ENCODE results near the gene CHMP3. TPM values are rescaled to one million over a fixed set of nuclear protein-coding genes. Genes with fewer than 3 reads are reported as not detected.

Gene CHMP3
- total and polyA plus RNA-seq, 2 of the 8 experiments (the other 6 are each of a cell fraction or from before 2014, with no cell fraction given) = 11.7 to 21.9 TPM

GRCh38 chr2:86541334-86541733 is 21.9 kb downstream of the CHMP3 start:
- H3K23me2 ChIP-seq (ENCODE audit: low read depth, low read length) = no peaks in the 10 kb centered on the region
- H2BK20ac ChIP-seq (ENCODE audit: low read length) = no peak overlapping the region
- H3K18ac ChIP-seq (ENCODE audit: extremely low read depth, low read length) = no peak overlapping the region
- H4K8ac ChIP-seq (ENCODE audit: extremely low read depth, insufficient read depth, low read length) = no peak overlapping the region
- peaks cover 0 to 14% (median 0%) of the 10 kb centered on the region in 4 experiments; a peak in 2 of 8 replicates for H3K36me3 ChIP-seq (ENCODE audit: control insufficient read depth in 2 of 4, insufficient read depth in 4 of 4, low read length in 3 of 4)
- H3K4ac ChIP-seq (replicated peaks; ENCODE audit: insufficient read length, low read depth, low read length) = no peak overlapping the region
- DNase-seq (ENCODE audit: low read depth in 1 of 2, low spot score in 2 of 2) (no peak), FAIRE-seq (no peak)
- no peak overlapping the region for H2AK5ac ChIP-seq (ENCODE audit: low read depth, low read length)
- no peak overlapping the region for H3K56ac ChIP-seq (replicated peaks; ENCODE audit: insufficient read length, low read depth, low read length)
- H3K4me2 ChIP-seq (ENCODE audit: insufficient read depth in 1 of 2, low read depth in 2 of 2, low read length in 2 of 2) = no peak overlapping the region
- H4K20me1 ChIP-seq (replicated peaks in 1 of 2; ENCODE audit: control insufficient read depth in 1 of 2, insufficient read depth in 2 of 2, low read length in 2 of 2) = no peaks in the 10 kb centered on the region
- 85% methylated on average over 2 of the region's 2 CpGs; no CpG with 5 or more reads in 1 of the 2 experiments for WGBS, 2 experiments (ENCODE audit: extremely low coverage in 1 of 2, insufficient coverage in 1 of 2, insufficient read length in 1 of 2, insufficient replicate concordance in 2 of 2, low coverage in 1 of 2, low lambda C conversion rate in 2 of 2, missing lambda C conversion rate in 1 of 2)
- no peak overlapping the region for H2BK15ac ChIP-seq (ENCODE audit: low read length)
- peaks cover 8 to 16% of the 10 kb centered on the region in 2 experiments; a peak in 2 of 4 replicates for H3K9me3 ChIP-seq (ENCODE audit: insufficient read depth in 2 of 2, low read depth in 1 of 2, low read length in 1 of 2)
- H3K79me2 ChIP-seq (ENCODE audit: control insufficient read depth in 1 of 2, insufficient read depth in 2 of 2, low read length in 2 of 2) = no peaks in the 10 kb centered on the region
- no peak overlapping the region for H3K27ac ChIP-seq (ENCODE audit: low read depth, low read length)
- CTCF ChIA-PET (ENCODE audit: partially characterized antibody) = no interaction called here
- no peaks in the 10 kb centered on the region for H3K27me3 ChIP-seq (replicated peaks in 1 of 4; ENCODE audit: control insufficient read depth in 3 of 4, extremely low read depth in 1 of 4, insufficient read depth in 3 of 4, low read length in 3 of 4)
- no peak overlapping the region for H3K14ac ChIP-seq (ENCODE audit: insufficient read length)
- no peak overlapping the region for H3K9ac ChIP-seq (replicated peaks in 1 of 4; ENCODE audit: extremely low read depth in 1 of 4, low read depth in 3 of 4, low read length in 3 of 4)
- H3K4me1 ChIP-seq (replicated peaks in 1 of 4; ENCODE audit: control insufficient read depth in 3 of 4, insufficient read depth in 4 of 4, low read length in 3 of 4) = no peaks in the 10 kb centered on the region
- no peak overlapping the region for H2BK5ac ChIP-seq (ENCODE audit: low read depth, low read length)
- H3K79me1 ChIP-seq (ENCODE audit: low read depth, low read length) = no peaks in the 10 kb centered on the region
- H2BK12ac ChIP-seq (ENCODE audit: low read depth, low read length) = no peak overlapping the region
- H3K4me3 ChIP-seq (ENCODE audit: extremely low read depth in 1 of 4, insufficient read depth in 2 of 4, low read depth in 3 of 4, low read length in 4 of 4) = no peak overlapping the region
- no peak overlapping the region for H2AFZ ChIP-seq (ENCODE audit: low read length)
- no peak overlapping the region for H4K5ac ChIP-seq (ENCODE audit: insufficient read length, low read depth, low read length)
- no peak overlapping the region for H3K23ac ChIP-seq (ENCODE audit: insufficient read length)
- no peak overlapping the region for H2BK120ac ChIP-seq (replicated peaks; ENCODE audit: low read depth, low read length)
- H4K91ac ChIP-seq (replicated peaks; ENCODE audit: insufficient read length, low read length) = no peak overlapping the region
- POLR2A ChIA-PET (ENCODE audit: partially characterized antibody) = no interaction called here
- TF ChIP-seq CHD2 (IDR thresholded peaks at IDR 0.05; ENCODE audit: low read length) (no peak), POLR2AphosphoS5 (IDR thresholded peaks at IDR 0.05; ENCODE audit: low read depth, low read length) (no peak), JUN (IDR thresholded peaks at IDR 0.05; ENCODE audit: low read depth, low read length) (no peak), GTF2F1 (IDR thresholded peaks at IDR 0.05; ENCODE audit: borderline replicate concordance, low read depth, low read length) (no peak), NANOG (IDR thresholded peaks at IDR 0.05; ENCODE audit: insufficient read depth, low read depth, low read length, poor library complexity, severe bottlenecking) (no peak), NRF1 (IDR thresholded peaks at IDR 0.05; ENCODE audit: low read depth, low read length) (no peak), SIRT6 (IDR thresholded peaks at IDR 0.05; ENCODE audit: low read length) (no peak), CTCF (IDR thresholded peaks at IDR 0.05; ENCODE audit: control extremely low read depth in 1 of 3, insufficient read depth in 1 of 3, low read depth in 1 of 3, low read length in 3 of 3) (no peak), MAX (IDR thresholded peaks at IDR 0.05) (no peak), BACH1 (IDR thresholded peaks at IDR 0.05; ENCODE audit: low read length) (no peak), POU5F1 (IDR thresholded peaks at IDR 0.05; ENCODE audit: low read depth, low read length) (no peak), YY1 (IDR thresholded peaks at IDR 0.05; ENCODE audit: low read depth, low read length) (no peak), RBBP5 (IDR thresholded peaks at IDR 0.05; ENCODE audit: borderline replicate concordance, low read depth, low read length) (no peak)

All from H1 (cell line).